MG63 (cell line): ENCODE measurements around the gene TEX30. TPM values are rescaled to one million over a fixed set of nuclear protein-coding genes. Genes with fewer than 3 reads are reported as not detected.
"Not testable (repeated sequence)": the region's sequence is repeated elsewhere in the genome, so short reads cannot be mapped to it uniquely, and the experiment has no call there.

Experiments
- DNase-seq: peaks from one replicate; pipeline ENCODE4 v3.0.0-alpha.2; 2020
- H3K27me3 ChIP-seq: fragments of 250-450 bp; sonication (Bioruptor Pico); 2 replicates; pipeline ENCODE4 v1.5.1; 2020; ENCODE audit warnings: mild to moderate bottlenecking, moderate library complexity
- H3K36me3 ChIP-seq: fragments of 250-450 bp; sonication (Bioruptor Pico); 2 replicates; pipeline ENCODE4 v1.5.1; 2020; ENCODE audit warnings: mild to moderate bottlenecking, moderate library complexity
- H3K4me3 ChIP-seq: fragments of 250-450 bp; sonication (Bioruptor Pico); 2 replicates; pipeline ENCODE4 v1.5.1; 2020; ENCODE audit warnings: mild to moderate bottlenecking, moderate library complexity
- H3K9me3 ChIP-seq: fragments of 250-450 bp; sonication (Bioruptor Pico); 2 replicates; pipeline ENCODE4 v1.5.1; 2020; ENCODE audit warnings: mild to moderate bottlenecking, moderate library complexity
- total RNA-seq: library from RNA; depleted of rRNA; stranded (reverse); fragments of >200 nt; shearing (Covaris generic); gene quantifications from 2 replicates; pipeline ENCODE4 v1.2.3, GENCODE V29; 2014; ENCODE audit warnings: low replicate concordance

TEX30 gene
- total RNA-seq, 1 experiment from 2014 or later = 47.2 TPM

DNA sequence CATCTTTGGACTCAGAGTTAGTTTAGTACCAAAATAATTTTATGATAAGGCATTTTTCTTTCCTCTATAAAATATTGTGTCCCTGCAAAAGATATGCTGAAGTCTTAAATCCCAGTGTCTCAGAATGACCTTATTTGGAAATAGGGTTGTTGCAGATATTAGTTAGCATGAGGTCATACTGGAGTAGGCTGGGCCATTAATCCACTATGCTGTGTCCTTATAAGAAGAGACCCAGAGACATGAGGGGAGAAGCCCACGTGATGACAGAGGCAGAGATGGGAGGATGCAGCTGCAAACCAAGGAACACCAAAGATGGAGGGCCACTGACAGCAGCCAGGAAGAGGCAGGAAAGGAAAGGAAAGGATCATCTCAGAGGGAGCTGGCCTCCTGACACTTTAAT lies 18.8 kb upstream of the TEX30 start:
- DNase-seq = no peak
- H3K9me3 ChIP-seq = no peaks in the 10 kb centered on the region
- H3K27me3 ChIP-seq = no peaks in the 10 kb centered on the region
- peaks cover 3% of the 10 kb centered on the region; the same call in 1 of the 2 replicates for H3K36me3 ChIP-seq
- H3K4me3 ChIP-seq = no peak overlapping the region

DNA sequence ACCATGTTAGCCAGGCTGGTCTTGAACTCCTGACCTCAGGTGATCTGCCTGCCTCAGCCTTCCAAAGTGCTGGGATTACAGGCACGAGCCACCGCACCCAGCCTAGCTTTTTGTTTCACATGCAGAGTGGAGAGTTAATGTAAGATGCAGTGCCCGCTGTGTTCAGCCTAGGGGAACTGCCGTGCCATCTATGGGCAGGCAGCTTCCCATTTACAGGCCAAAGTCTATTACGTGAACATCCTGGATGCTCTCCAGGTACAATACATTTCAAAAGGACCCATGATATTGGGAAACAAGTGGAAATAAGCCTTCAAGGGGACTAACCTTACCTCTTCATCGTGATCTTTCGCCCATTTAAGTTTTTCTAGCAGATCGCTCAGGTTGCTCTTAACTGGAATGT lies 15.1 kb upstream of the TEX30 start:
- no peak overlapping the region for H3K4me3 ChIP-seq
- H3K36me3 ChIP-seq = peaks cover 8% of the 10 kb centered on the region; the same call in 1 of the 2 replicates
- H3K27me3 ChIP-seq = no peaks in the 10 kb centered on the region
- no peaks in the 10 kb centered on the region for H3K9me3 ChIP-seq
- no peak for DNase-seq

DNA sequence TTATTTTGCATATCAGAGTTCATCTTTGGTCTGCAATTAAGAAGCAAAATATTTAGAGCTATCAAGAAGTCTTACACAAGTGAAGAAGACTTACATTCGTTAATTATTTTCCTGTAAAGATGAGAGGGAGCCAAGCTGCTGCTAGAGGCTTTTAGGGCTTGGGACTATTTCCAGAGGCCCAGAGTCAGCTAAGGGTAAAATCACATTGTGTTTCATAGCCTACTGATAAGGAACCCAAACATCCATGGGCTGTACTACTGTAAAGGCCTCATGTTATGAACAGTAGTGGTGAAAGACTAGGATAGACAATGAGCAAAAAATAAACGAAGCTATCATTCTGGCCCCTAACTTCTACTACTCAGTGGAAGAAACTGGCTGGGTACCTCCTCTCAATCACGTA lies 10.9 kb upstream of the TEX30 start:
- DNase-seq = no peak
- H3K9me3 ChIP-seq = no peaks in the 10 kb centered on the region
- no peaks in the 10 kb centered on the region for H3K27me3 ChIP-seq
- H3K4me3 ChIP-seq = no peak overlapping the region
- H3K36me3 ChIP-seq = peaks cover 4% of the 10 kb centered on the region; the same call in 1 of the 2 replicates

DNA sequence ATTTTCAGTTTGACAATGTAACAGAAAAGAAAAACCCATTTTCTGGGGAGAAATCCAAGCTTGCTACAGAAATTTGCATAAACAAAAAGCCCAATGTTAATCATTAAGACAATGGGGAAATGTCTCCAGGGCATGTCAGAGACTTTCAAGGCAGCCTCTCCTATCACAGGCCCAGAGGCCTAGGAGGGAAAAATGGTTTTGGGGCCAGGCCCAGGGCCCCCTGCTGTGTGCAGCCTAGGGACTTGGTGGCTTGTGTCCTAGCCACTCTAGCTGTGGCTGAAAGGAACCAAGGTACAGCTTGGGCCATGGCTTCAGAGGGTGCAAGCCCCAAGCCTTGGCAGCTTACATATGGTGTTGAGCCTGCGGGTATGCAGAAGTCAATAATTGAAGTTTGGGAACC lies 8.0 kb upstream of the TEX30 start:
- no peak overlapping the region for H3K4me3 ChIP-seq
- H3K9me3 ChIP-seq = no peaks in the 10 kb centered on the region
- peaks cover 4% of the 10 kb centered on the region; the same call in 1 of the 2 replicates for H3K36me3 ChIP-seq
- no peaks in the 10 kb centered on the region for H3K27me3 ChIP-seq
- DNase-seq = no peak

DNA sequence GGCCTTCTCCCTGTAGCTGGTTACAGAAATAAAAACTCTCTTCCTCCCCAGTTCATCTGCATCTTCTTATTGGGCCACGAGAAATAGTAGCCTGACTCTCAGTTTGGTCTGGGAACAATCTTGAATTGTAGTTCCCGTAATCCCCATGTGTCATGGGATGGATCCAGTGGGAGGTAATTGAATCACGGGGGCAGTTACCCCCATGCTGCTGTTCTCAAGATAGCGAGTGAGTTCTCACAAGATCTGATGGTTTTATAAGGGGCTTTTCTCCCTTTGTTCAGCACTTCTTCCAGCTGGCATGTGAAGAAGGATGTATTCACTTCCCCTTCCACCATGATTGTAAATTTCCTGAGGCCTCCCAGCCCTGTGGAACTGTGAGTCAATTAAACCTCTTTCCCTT lies 7.1 kb upstream of the TEX30 start:
- DNase-seq, H3K36me3 ChIP-seq, H3K4me3 ChIP-seq, H3K27me3 ChIP-seq, H3K9me3 ChIP-seq: not testable (repeated sequence)

DNA sequence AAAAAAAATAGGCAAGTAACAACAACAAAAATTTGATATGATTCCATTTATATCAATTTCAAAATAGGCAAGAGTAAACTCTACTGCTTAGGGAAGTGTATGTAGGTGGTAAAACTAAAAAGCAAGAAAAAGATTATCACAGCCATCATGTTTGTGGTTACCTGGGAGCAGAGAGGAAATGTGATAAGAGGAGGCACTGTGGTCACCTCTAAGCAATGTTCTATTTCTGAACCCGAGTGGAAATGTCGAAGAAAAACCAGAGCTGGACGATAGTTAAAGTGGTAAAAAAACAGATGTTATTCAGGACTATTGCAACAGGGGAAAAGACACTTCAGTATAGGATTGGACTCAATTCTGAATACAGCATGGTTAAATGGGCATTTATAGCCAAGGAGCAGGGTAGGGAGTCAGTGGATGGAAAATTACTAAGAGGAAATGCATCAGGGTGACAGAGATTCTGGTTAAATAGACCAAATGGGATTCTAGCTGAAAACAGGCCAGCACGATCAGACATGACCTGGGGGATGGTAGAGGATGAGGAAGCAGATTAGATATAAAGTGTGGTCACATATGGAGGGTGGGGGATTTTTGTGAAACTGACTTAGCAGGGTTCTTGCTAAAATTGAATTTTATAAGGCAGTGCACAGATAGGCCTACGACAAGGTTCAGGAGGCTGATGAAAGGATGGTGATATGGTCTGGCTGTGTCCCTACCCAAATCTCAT lies 6.0 kb upstream of the TEX30 start:
- no peaks in the 10 kb centered on the region; the same call in 1 of the 2 replicates for H3K36me3 ChIP-seq
- H3K9me3 ChIP-seq = no peaks in the 10 kb centered on the region
- no peak for DNase-seq
- no peak overlapping the region for H3K4me3 ChIP-seq
- H3K27me3 ChIP-seq = no peaks in the 10 kb centered on the region

DNA sequence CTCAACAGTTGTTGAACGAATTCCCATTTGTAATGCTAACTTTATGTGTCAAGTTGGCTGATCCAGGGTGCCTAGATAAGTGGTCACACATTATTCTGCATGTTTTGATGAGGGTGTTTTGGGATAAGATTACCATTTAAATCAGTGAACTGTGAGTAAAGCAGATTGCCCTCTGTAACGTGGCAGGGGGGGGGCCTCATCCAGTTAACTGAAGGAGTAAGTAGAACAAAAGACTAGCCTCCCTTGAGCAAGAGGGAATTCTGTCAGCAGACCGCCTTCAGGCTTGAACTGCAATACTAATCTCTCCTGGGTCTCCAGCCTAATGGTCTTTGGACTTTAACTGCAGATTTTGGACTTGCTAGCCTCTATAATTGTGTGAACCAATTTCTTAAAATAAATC lies 4.2 kb upstream of the TEX30 start:
- no peaks in the 10 kb centered on the region; the same call in 1 of the 2 replicates for H3K36me3 ChIP-seq
- H3K4me3 ChIP-seq = no peak overlapping the region
- DNase-seq = no peak
- no peaks in the 10 kb centered on the region for H3K27me3 ChIP-seq
- no peaks in the 10 kb centered on the region for H3K9me3 ChIP-seq

DNA sequence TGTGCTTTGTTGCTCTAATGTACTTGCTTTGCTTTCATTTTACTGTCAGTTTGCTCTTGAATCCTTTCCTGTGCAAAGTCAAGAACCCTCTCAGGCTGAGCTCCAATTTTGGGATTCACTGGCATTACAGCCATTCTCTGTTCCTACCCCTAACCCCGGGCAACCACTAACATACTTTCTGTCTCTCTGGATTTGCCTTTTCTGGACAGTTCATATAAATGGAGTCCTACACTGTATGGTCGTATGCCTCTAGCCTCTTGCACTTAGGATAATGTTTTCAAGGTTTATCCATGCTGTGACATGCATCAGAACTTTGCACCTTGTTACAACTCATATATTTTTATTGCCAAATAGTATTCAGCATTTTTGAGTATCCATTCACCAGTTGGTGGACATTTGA lies 2.7 kb upstream of the TEX30 start:
- no peaks in the 10 kb centered on the region for H3K9me3 ChIP-seq
- H3K36me3 ChIP-seq = peaks cover 2% of the 10 kb centered on the region; the same call in 1 of the 2 replicates
- no peak overlapping the region for H3K4me3 ChIP-seq
- no peaks in the 10 kb centered on the region for H3K27me3 ChIP-seq
- DNase-seq = no peak

DNA sequence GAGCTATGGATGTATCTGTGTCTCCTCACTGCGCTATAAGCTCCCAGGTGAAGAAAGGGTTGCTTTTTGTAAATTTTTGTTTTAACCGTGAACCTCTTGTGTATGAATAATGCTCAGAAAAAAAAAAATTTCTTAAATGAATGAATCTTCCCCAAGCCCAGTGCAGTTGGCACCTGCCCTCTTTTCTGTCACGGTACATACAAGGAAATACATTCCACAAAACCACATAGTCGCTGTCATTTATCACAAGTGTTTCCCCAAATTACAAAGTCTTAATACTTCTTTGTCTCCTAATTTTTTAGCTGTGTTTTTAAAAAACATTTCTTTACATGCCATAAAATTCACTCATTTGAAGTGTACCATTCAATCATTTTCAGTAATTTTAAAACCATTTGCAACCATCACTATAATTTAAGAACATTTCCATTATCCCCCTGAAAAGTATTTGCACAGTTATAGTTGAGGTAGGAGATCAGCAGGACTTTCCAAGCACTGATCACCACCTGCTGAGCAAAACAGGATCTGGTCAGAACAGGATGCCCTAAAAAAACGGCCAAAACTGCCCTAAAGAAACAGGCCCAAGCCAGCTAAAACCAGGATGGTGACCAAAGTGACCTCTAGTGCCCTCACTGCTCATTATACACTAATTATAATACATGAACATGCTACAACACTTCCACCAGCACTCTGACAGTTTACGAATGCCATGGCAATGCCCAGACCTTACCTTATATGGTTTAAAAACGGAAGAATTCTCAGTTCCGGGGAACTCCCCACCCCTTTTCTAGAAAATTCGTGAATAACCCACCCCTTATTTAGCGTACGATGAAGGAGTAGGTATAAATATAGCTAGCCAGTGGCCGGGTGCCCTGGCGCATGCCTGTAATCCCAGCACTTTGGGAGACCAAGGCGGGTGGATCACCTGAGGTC lies 1.3 kb upstream of the TEX30 start:
- DNase-seq = no peak
- Histone ChIP-seq H3K9me3 (no peaks in the 10 kb centered on the region), H3K36me3 (peaks cover 10% of the 10 kb centered on the region), H3K4me3 (no peak overlapping the region), H3K27me3 (no peaks in the 10 kb centered on the region)

DNA sequence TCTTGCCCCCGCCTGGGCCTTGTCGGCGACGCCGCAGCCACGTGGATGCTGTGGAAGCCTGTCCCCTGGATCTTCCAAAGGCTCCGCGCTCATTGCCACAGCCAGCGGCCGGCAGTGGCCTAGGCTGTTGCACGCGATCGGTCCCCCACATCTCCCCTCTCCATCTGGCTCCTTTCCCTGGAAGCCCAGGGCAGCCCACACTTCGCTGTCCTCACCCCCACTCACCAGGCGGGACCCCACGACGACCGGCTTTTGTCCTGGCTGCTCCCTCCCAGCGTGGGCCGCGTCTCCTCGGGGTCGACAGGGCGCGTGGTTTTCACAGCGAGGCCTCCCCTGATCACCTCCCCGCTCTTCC lies 605 bp upstream of the TEX30 start:
- Histone ChIP-seq H3K4me3 (peak overlapping the region; percentile 93), H3K9me3 (no peaks in the 10 kb centered on the region), H3K36me3 (peaks cover 10% of the 10 kb centered on the region), H3K27me3 (no peaks in the 10 kb centered on the region)
- no peak for DNase-seq

DNA sequence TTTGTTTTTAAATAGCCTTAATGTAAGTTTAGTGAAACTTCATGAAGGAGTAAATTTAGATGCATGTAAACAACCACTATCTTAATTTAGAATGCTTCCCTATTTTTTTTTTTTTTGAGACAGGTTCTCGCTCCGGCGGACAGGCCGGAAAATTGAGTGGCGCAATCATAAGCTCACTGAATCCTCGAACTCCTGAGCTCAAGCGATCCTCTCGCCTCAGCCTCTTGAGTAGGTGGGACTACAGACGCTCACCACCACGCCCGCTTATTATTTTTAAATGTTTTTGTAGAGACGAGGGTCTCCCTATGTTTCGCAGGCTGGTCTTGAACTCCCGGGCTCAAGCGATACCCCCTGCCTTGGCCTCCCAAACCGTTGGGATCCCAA lies 1.6 kb downstream of the TEX30 start:
- no peaks in the 10 kb centered on the region for H3K9me3 ChIP-seq
- no peak for DNase-seq
- H3K4me3 ChIP-seq = no peak overlapping the region; the same call in 1 of the 2 replicates
- H3K27me3 ChIP-seq = no peaks in the 10 kb centered on the region
- H3K36me3 ChIP-seq = peaks cover 24% of the 10 kb centered on the region

DNA sequence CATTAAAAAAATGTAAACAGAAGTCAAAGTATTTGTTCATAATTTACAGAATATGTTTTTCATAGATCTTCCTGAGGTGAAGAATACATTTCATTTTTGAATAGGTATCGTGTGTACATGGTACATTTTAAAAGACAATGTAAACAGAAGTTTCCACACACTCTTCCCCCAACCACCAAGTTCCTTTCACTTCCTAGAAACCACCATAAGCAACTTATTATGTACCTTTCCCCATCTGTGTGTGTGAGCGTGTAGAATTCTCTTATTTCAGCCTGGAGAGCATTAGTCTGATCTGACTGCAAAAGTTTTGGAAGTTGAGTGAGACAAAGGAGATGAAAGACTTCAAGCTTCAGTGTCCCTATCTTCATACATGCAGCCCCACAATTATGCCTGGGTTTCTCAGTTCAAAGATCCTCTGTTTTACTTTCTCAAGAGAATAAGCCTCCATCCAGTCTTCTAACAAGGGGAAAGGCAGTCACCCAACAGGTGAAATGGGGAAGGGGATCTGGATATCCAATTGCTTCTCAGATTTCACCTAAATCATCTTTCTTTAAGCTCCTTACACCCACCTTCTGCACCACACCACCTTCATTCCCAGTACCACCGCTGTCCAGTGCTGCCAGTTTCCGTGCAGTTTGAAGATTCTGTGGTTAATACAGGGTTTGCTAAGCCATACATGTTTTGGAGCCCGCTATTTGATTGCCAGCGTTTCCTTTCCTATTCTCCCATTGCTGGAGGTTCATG lies 2.1 kb downstream of the TEX30 start:
- Histone ChIP-seq H3K27me3 (no peaks in the 10 kb centered on the region), H3K4me3 (no peak overlapping the region), H3K9me3 (no peaks in the 10 kb centered on the region), H3K36me3 (peaks cover 29% of the 10 kb centered on the region)
- DNase-seq = no peak

DNA sequence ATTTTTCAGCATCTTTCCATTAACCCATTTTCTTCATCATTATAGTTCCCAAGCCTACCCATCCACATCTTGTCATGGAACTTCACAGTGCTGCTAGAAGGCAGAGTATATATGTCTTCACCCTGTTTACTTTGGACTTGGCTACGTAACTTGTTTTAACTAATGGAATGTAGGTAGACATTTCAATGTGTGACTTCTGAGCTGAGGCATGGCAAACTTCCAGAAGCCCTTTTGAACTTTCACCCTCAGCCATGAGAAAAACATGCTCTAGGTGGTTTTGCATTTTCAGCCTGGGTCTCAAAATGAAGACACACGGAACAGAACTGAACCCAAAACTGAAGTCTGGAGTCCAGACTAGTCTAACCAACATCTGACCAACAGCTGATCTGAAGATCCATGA lies 3.2 kb downstream of the TEX30 start:
- no peak overlapping the region for H3K4me3 ChIP-seq
- peaks cover 32% of the 10 kb centered on the region for H3K36me3 ChIP-seq
- H3K9me3 ChIP-seq = no peaks in the 10 kb centered on the region
- no peak for DNase-seq
- no peaks in the 10 kb centered on the region for H3K27me3 ChIP-seq

DNA sequence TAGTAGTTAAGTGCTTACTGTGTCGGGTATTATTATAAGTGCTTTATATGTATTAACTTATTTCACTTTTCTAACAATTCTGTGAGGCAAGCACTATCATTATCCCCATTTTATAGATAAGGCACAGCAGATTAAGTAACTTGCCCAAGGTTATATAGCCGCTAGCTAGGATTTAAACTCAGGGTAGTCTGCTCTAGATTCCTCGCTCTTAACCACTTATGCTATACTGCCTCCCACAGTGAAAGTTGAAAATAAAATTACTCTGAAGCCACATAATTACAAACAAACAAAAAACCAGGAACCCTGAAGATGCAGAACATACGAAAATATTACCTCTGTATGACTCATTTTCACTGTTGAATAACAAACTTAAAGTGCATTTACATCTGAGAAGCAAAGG lies 3.9 kb downstream of the TEX30 start:
- Histone ChIP-seq H3K4me3 (no peak overlapping the region), H3K9me3 (no peaks in the 10 kb centered on the region), H3K27me3 (no peaks in the 10 kb centered on the region), H3K36me3 (peaks cover 32% of the 10 kb centered on the region)
- no peak for DNase-seq

DNA sequence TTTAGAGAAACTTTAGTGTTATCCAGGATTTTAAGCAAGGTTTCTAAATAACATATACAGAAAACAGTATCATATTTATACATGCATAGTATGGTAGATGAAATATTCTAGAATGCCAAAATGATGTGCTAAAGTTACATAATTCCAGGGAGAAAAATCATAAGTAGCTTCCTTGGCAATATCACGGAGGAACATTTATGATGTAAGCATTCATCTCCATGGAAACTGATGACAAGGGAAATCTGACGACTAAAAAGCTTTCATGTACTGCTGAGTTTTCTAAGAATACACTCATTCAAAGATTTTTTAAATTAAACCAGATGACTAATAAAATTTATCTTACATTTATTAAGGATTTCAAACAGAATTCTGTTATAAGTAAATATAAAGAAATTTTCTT lies 4.7 kb downstream of the TEX30 start:
- Histone ChIP-seq H3K9me3 (no peaks in the 10 kb centered on the region), H3K27me3 (no peaks in the 10 kb centered on the region), H3K36me3 (peaks cover 32% of the 10 kb centered on the region), H3K4me3 (no peak overlapping the region)
- DNase-seq = no peak

DNA sequence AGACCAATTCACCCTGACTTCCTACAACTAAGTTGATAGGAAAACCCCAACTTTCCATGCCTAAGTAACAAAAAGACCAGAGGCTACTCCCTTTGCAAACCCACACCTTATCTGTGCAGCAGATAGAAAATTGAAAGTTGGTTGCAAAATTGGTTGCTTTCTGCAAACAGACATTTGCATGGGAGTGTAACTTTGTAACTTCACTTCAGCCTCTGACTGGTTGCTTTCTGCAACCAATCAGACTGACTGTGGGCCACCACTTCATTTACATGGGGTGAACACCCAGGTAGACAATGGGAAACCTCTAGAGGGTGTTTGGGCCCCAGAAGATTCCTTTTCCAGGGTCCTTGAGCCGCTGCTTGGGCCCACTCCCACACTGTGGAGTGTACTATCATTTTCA lies 9.8 kb downstream of the TEX30 start:
- Histone ChIP-seq H3K27me3 (no peaks in the 10 kb centered on the region), H3K9me3 (no peaks in the 10 kb centered on the region), H3K4me3 (no peak overlapping the region), H3K36me3 (peaks cover 22% of the 10 kb centered on the region)
- DNase-seq = no peak

DNA sequence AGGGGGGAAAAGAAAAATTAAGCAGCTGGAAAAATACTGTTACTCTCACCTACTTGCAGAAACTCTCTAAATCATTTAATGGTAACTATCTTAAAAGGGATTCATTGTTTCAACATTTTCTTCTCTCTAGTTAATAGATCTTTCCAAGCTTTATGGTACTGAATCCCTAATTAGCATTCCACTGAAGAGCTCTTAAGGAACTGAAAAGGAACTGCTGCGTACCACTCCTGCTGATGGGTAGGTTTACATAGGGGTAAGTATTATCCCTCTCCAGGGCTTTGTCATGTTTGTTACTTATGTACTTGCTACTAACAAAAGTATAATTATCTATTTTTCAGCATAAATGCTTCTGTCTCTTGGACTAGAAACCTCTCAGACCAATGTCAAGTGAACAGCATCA lies 12.5 kb downstream of the TEX30 start:
- Histone ChIP-seq H3K9me3 (no peaks in the 10 kb centered on the region), H3K36me3 (peaks cover under 1% of the 10 kb centered on the region; the same call in 1 of the 2 replicates), H3K4me3 (no peak overlapping the region), H3K27me3 (no peaks in the 10 kb centered on the region)
- DNase-seq = no peak
